T-helper 1 cell treated with Interleukin-12 subunit alpha and Interleukin-12 subunit beta and Interleukin-4 antibody, amounts not matched to agents 30 ng/mL and 1 ng/mL, for 36 hours (primary cell): ENCODE data around the gene GIMAP7. TPM values are rescaled to one million over a fixed set of nuclear protein-coding genes. Genes with fewer than 3 reads are reported as not detected.
"Not testable (repeated sequence)": the region's sequence is repeated elsewhere in the genome, so short reads cannot be mapped to it uniquely, and the experiment has no call there.

Experiments used
- intact Hi-C: fragments of 100-400 bp; cut with micrococcal nuclease; formaldehyde crosslinking; loops from one replicate; pipeline ENCODE4 v1.15.1; 2024
- total RNA-seq: library from RNA; stranded (reverse); gene quantifications from 2 replicates; pipeline ENCODE4 v1.2.3, GENCODE V29; 2022

GIMAP7 gene
- total RNA-seq, 1 donor from 2014 or later, result 291 TPM

- intact Hi-C loops, result loop anchor here (10.0 kb wide), 1 partner anchor 226 kb away; no protein-coding TSS in a partner anchor
Measured at GRCh38 chr7:150511048-150511447, 3.6 kb upstream of the GIMAP7 start.

- intact Hi-C loops, result loop anchor here (1.0 to 10.0 kb wide), 8 partner anchors 11 to 229 kb away; partner anchors contain the start of genes GIMAP1 and GIMAP8
Measured at GRCh38 chr7:150513758-150514157, 914 bp upstream of the GIMAP7 start.

- intact Hi-C loops, result loop anchor here (1.0 to 10.0 kb wide), 8 partner anchors 53 to 240 kb away; partner anchors contain the start of genes ACTR3C, GIMAP1, LRRC61 and ZNF775
Measured at GRCh38 chr7:150515248-150516147, 826 bp downstream of the GIMAP7 start.

GRCh38 chr7:150516956-150517745 lies 2.5 kb downstream of the GIMAP7 start:
- intact Hi-C loops, result loop anchor here (5.0 to 10.0 kb wide), 4 partner anchors 140 to 232 kb away; partner anchors contain the start of genes ACTR3C, LRRC61 and ZNF775

- intact Hi-C loops, result loop anchor here (1.0 to 10.0 kb wide), 5 partner anchors 69 to 235 kb away; partner anchors contain the start of genes ACTR3C, GIMAP8, LRRC61 and ZNF775
Measured at GRCh38 chr7:150519310-150519709, 4.6 kb downstream of the GIMAP7 start.

- intact Hi-C loops, result no loop called here
Measured at GRCh38 chr7:150520145-150520544, 5.5 kb downstream of the GIMAP7 start.

- intact Hi-C loops, result not testable (repeated sequence)
Measured at GRCh38 chr7:150522931-150523330, 8.3 kb downstream of the GIMAP7 start.

GRCh38 chr7:150524018-150524417 lies 9.3 kb downstream of the GIMAP7 start:
- intact Hi-C loops, result no loop called here

- intact Hi-C loops, result no loop called here
Measured at GRCh38 chr7:150531704-150532103, 17.0 kb downstream of the GIMAP7 start.

GRCh38 chr7:150538259-150538658 lies 23.6 kb downstream of the GIMAP7 start:
- intact Hi-C loops, result no loop called here

GRCh38 chr7:150553163-150553562 lies 38.5 kb downstream of the GIMAP7 start:
- intact Hi-C loops, result no loop called here

- intact Hi-C loops, result loop anchor here (1.0 kb wide), 1 partner anchor 106 kb away; the partner anchor contains the start of gene GIMAP8
Measured at GRCh38 chr7:150556521-150557138, 42.0 kb downstream of the GIMAP7 start.

- intact Hi-C loops, result no loop called here
Measured at GRCh38 chr7:150560486-150560885, 45.8 kb downstream of the GIMAP7 start.

- intact Hi-C loops, result no loop called here
Measured at GRCh38 chr7:150562919-150563318, 48.2 kb downstream of the GIMAP7 start.

- intact Hi-C loops, result no loop called here
Measured at GRCh38 chr7:150564006-150564405, 49.3 kb downstream of the GIMAP7 start.

- intact Hi-C loops, result no loop called here
Measured at GRCh38 chr7:150564566-150564965, 49.9 kb downstream of the GIMAP7 start.

- intact Hi-C loops, result loop anchor here (5.0 kb wide), 2 partner anchors 208 to 243 kb away; partner anchors contain the start of genes ACTR3C and LRRC61
Measured at GRCh38 chr7:150565239-150565638, 50.6 kb downstream of the GIMAP7 start.

- intact Hi-C loops, result loop anchor here (5.0 kb wide), 2 partner anchors 209 to 244 kb away; partner anchors contain the start of genes ACTR3C and LRRC61
Measured at GRCh38 chr7:150566123-150566522, 51.5 kb downstream of the GIMAP7 start.

GRCh38 chr7:150566572-150566971 lies 51.9 kb downstream of the GIMAP7 start:
- intact Hi-C loops, result loop anchor here (5.0 kb wide), 2 partner anchors 209 to 244 kb away; partner anchors contain the start of genes ACTR3C and LRRC61

- intact Hi-C loops, result loop anchor here (1.0 to 5.0 kb wide), 4 partner anchors 49 to 245 kb away; partner anchors contain the start of genes ACTR3C and LRRC61
Measured at GRCh38 chr7:150567169-150567568, 52.5 kb downstream of the GIMAP7 start, which contains the start of gene GIMAP4. Gene GIMAP4 (plus strand): TSS chr7:150567390. CDS start chr7:150569902, 2,512 bp downstream.
